Stimulated activated CD8-positive, alpha-beta memory T cell treated with anti-CD3 and anti-CD28 coated beads, Interleukin-7, amount 100 ng/mL, for 24 hours (primary cell): ENCODE measurements around the gene LBHD2.
"Not testable (repeated sequence)": the region's sequence is repeated elsewhere in the genome, so short reads cannot be mapped to it uniquely, and the experiment has no call there.

Experiments used
- DNase-seq: peaks from one replicate; pipeline ENCODE4 v3.0.0-alpha.2; 2020; ENCODE audit warnings: low read depth

LBHD2 gene

GRCh38 chr14:103104654-103105452, 20.8 kb downstream of the LBHD2 start:
- DNase-seq = peak; percentile 51

GRCh38 chr14:103105580-103106150, 21.7 kb downstream of the LBHD2 start:
- no peak for DNase-seq

DNA sequence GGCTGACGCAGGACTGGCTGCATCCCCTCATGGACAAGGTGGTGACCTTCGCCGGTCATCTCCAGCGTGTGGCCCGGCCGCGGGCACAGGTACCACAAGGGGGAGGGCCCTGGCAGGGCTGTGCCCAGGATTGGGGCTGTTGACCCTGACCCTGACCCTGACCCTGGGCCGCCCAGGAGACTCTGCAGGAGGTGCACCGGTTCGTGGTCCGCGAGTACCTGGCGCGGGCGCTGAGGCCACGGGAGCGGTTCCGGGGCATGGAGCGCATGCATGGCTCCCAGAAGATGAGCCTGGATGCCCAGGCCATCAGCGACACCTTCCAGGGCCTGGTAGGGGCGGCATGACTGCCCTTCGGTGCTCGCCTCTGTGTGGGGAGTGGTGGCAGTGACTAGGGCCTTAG, 23.4 kb downstream of the LBHD2 start:
- no peak for DNase-seq

DNA sequence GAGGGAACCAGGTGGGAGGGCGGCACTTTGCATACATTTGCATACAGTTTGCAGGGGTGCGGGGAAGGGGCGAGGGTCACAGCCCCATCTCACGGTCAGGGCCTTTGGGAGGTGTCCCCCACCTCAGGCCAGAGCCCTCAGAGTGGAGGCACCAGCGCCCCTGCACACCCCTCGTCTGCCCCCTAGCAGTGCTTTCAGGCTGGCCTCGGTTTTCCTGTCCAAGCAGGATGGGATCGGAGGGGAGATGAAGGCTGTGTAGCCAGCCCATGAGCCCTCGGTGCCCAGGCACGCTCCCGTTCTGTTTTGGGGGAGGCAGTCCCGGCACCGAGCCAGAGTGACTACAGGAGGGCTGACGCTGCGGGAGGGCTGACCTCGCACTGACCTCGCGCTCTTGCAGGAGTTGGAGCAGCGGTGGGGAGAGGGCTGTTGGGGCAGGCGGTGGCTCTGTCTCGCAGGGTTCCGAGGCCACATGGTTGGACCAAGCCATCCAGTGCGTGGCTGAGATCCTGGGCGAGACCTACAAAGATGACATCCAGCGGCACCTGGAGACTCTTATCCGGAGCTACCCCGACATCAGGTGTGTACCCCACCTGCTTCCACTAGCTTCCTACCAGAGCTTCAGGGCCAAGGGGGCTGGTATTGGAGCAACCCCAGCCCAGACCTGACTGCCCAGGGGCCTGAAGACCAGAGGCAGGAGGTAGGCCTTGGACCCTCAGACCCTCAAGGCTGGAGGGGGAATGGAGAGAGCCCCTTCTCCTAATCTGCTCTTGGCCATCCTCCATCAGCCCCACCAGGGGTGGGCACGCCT, 24.1 kb downstream of the LBHD2 start:
- no peak for DNase-seq

DNA sequence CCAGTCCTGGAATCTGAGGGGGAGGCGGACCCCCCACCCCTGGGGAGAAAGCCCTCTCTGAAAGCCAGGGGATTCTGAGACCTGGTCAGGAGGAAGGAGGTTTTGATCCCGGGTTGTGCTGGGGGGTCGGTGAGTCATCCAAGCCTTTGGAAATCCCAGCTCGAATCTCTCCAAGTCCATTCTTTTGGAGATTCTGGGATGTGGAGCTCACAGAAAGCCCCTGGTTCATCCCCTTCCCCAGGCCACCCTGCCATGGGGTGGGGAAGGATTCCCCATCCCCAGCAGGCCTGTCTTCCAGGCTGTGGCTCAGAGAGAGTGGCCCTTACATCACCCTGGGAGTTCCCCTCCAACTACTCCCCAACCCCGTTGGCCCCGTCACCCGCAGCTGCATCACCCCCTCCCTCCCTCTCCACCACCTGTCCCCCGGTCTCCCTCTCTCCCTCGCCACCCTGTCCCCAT, 24.8 kb downstream of the LBHD2 start:
- no peak for DNase-seq

DNA sequence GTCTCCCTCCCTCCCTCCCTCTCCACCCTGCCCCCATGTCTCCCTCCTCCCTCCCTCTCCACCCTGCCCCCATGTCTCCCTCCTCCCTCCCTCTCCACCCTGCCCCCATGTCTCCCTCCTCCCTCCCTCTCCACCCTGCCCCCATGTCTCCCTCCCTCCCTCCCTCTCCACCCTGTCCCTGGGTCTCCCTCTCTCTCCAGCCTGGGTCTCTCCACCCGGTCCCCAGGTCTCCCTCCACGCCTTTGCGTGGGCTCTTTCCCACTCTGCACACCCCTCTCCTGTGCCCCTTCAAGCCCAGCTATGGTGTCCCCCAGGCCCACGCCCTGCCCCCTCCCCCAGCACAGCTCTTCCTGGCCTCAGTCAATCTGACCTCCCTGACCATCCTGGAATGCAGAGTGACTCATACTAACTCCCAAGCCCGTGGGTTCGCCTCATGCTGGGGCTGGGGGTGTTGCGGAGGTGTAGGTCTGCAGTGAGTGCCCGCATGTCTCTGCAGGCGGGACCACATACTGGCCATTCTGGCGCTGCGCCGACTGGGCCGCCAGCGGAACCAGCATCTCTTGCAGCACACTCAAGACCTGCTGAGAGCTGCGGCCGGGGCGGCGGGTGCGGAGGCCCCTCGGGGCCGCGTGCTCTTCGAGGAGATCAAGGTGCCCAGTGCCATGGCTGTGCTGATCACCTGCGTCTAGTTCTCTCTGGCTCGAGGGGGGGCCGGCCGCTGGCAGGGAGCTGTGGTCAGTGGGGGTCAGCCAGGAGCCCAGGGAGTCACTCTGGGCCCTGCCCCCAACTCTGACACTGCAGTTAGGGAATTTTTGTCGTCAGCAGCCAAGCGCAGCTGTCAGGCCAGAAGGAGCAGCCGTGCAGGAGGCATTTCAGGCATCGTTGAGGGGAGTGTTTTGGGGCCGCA, 25.8 kb downstream of the LBHD2 start:
- DNase-seq = no peak

GRCh38 chr14:103110681-103111231, 26.7 kb downstream of the LBHD2 start:
- no peak for DNase-seq

GRCh38 chr14:103111232-103111868, 27.3 kb downstream of the LBHD2 start:
- DNase-seq = no peak

- no peak for DNase-seq
Measured at GRCh38 chr14:103112400-103113243, 28.6 kb downstream of the LBHD2 start.

DNA sequence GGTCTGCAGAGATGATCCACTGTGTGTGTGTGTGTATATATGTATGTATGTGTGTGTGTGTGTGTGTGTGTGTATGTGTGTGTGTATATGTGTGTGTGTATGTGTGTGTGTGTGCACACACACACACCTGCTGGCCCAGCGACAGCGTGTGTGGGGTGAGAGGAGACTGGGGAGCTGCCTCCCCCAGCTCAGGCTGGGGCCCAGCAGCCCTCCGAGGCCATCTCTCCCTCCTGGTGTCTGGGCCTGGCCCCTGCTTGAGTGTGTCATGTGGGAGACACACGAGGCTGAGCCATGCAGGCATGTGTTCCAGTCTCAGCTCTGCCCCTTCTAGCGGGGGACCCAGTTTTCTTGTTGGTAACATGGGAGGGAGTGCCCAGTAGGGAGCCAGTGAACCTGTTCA, 29.3 kb downstream of the LBHD2 start:
- no peak for DNase-seq

DNA sequence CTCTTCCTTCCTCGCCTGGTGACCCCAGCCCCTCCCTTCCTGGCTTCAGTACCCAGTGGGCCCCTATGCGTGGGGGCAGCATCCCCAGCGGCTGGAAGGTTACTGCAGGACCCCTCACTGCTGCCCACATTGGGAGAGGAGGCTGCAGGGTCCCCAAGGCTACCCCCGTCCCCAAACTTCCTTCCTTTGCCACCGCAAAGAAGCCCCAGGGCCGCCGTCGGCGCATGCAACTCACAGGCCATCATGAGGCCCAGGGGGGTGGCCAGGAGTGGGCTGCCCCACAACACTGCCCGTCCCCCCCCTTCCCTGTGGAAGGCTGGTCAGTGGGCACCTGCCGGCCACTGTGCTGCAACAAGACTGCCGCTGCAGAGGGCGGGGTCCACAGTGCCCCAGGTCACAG, 29.8 kb downstream of the LBHD2 start:
- DNase-seq = no peak

GRCh38 chr14:103115086-103115679, 31.2 kb downstream of the LBHD2 start:
- DNase-seq = not testable (repeated sequence)

DNA sequence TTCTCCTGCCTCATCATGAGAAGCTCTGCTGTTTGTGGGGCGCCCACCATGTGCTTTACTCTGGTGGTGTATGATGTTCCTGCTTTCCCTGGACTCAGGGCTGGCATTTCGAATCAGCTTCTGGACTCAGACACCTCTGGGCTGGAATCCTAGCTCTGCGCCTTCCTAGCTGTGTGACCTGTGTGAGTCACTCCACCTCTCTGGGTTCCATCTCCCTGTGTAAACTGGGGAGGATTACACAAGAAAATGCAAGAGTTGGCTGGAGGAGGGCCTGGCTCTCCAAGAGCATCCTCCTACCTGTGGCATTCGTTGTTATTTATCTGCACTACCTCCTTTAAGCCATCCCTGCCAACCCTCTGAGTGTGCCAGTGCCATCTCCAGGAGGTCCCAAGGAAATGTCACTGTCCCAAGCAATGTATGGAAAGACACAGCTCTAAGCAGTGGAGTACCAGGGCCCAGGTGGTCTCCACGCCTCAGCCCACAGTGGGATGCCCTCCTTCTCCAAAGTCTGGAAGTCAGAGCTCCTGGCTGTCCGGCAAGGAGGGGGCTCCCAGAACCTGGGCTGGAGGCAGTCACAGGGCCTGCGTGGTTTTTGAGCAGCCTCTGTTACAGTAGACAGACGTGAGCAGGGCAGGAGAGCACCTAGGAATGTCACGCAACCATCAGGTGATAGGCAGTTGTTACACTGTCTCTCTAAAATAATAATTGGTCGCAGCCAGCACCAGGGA, 32.0 kb downstream of the LBHD2 start:
- DNase-seq = no peak

GRCh38 chr14:103116636-103117035, 32.6 kb downstream of the LBHD2 start:
- no peak for DNase-seq

DNA sequence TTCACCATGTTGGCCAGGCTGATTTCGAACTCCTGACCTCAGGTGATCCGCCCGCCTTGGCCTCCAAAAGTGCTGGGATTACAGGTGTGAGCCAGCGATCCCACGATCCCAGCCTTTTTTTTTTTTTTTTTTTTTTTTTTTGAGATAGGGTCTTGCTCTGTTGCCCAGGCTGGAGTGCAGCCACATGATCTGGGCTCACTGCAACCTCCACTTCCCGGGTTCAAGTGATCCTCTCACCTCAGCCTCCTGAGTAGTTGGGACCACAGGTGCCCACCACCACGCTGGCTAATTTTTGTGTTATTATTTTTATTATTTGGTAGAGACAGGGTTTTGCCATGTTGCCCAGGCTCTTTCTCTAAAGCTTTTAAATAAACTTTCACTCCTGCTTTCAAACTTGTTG, 33.5 kb downstream of the LBHD2 start:
- not testable (repeated sequence) for DNase-seq

- DNase-seq = no peak
Measured at GRCh38 chr14:103118018-103118662, 34.1 kb downstream of the LBHD2 start.

- no peak for DNase-seq
Measured at GRCh38 chr14:103118663-103119404, 34.8 kb downstream of the LBHD2 start.

- DNase-seq = not testable (repeated sequence)
Measured at GRCh38 chr14:103119527-103119926, 35.5 kb downstream of the LBHD2 start.
